ENCODE results near the gene PCDHGB4.

DNA sequence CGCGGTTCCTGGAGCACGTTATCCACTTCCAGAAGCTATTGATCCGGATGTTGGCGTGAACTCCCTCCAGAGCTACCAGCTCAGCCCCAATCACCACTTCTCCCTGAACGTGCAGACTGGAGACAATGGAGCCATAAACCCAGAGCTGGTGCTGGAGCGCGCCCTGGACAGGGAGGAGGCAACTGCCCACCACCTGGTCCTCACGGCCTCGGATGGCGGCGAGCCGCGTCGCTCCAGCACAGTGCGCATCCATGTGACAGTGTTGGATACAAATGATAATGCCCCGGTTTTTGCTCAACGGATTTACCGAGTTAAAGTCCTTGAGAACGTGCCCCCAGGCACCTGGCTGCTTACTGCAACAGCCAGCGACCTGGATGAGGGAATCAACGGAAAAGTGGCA lies 15.9 kb downstream of the PCDHGB4 start:
- TF ChIP-seq, protein P1, sequence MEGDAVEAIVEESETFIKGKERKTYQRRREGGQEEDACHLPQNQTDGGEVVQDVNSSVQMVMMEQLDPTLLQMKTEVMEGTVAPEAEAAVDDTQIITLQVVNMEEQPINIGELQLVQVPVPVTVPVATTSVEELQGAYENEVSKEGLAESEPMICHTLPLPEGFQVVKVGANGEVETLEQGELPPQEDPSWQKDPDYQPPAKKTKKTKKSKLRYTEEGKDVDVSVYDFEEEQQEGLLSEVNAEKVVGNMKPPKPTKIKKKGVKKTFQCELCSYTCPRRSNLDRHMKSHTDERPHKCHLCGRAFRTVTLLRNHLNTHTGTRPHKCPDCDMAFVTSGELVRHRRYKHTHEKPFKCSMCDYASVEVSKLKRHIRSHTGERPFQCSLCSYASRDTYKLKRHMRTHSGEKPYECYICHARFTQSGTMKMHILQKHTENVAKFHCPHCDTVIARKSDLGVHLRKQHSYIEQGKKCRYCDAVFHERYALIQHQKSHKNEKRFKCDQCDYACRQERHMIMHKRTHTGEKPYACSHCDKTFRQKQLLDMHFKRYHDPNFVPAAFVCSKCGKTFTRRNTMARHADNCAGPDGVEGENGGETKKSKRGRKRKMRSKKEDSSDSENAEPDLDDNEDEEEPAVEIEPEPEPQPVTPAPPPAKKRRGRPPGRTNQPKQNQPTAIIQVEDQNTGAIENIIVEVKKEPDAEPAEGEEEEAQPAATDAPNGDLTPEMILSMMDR (IDR thresholded peaks at IDR 0.05): no peak
- no peak for TF ChIP-seq POLR2A (IDR thresholded peaks at IDR 0.05)
